DMS53 (cell line): Measurements from ENCODE around the gene CNGA1.

Experiments used
- DNase-seq: peaks from one replicate; lab custom pipeline; 2025; lab: John Stamatoyannopoulos, UW

Gene CNGA1

DNA sequence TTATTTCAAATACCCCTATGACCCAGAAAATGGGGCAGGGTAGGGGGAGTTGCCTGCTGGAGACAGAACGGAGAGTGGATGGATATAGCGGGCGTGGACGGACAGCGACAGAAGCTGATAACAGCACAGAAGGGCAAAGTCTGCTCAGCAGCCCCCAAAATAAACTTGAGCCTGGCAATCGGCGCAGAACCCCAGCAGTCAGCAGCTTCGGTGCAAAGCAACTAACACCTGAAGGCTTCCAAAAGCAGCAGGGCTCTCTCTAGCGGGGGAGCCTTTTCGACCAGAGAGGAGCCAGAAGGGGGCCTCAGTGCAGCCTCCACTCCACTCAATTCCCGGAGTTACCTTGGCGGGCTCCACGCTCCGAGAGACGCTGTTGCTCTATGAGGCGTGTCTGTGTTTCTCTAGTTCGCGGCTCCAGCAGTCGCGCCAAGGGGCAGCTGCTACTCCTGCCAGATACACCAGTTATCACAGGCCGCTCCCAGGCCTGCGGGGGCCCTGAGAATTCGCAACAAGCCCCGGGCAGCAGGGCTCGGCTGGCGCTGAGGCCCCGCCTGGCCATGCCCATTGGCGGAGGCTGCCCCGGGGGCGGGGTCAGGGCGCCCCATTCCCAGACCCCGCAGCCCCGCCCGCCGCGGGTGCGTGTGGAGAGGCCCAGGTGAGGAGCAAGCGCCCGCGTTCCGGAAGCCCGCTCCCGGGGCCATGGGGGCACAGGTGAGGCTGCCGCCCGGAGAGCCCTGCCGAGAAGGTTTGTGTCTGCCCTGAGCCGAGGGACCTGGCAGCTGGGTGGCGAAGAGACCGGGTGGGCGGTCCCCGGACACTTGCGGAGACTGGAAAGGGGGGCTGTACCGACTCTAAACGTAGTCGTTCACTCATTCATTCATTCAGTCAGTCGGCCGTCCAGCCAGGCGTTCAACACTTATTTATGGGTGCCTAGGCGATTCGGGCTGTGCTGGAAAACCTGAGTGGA, at the start of gene CNGA1, which contains the start of gene NIPAL1:
TSS of gene CNGA1 (minus strand) at position 541 of the 967 bp plus-strand sequence. CDS start 63,992 bp downstream, outside the sequence.
TSS of gene NIPAL1 (plus strand) at position 632 of the 967 bp plus-strand sequence. CDS start at position 700, 68 bp downstream.
- DNase-seq = peak; percentile 98

DNA sequence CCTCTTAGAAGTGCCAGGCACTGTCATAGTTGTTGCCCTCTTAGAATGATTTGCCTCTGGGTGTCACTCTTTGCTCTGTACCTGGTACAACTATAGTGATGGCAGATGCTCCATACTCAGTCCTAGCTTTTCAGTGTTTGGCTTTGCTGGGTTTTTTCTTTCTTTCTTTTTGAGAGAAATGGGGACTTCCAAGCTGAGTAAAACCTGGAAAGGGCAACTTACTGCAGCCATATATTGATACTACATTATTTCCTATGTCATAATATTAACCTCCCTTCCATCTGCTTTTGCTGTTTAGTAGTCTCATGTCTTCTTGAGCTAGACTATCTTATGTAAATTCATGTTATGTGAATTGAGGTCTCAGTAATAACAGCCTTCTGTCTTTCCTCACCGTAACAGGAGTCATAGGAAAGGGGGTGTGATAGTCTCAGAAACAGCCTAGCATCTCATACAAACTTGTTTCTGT, 49.1 kb upstream of the CNGA1 start:
- no peak for DNase-seq

DNA sequence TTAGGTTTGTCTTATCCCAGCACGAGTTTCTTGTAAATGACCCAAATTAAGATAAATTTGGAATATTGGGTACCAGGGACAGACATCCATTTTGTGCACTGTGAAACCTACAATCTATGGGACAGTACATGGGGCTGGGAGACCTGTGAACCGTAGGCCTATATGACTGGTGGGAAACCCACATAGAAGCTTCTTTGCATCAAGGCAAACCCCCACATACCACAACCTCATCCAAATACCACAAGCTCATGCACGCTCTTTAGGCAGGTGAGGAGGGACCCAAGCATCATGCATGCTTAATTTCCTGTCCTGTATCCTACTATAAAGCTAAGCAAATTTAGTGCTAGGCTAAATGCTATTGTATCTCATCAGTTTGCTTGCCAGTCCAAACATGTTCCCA, 47.9 kb upstream of the CNGA1 start:
- DNase-seq = no peak

GRCh38 chr4:48058617-48059530, 42.4 kb upstream of the CNGA1 start:
- DNase-seq = peak; percentile 39

- DNase-seq = no peak
Observed at GRCh38 chr4:48051078-48051477, 34.6 kb upstream of the CNGA1 start.

- DNase-seq = no peak
Observed at GRCh38 chr4:48049483-48049882, 33.0 kb upstream of the CNGA1 start.

DNA sequence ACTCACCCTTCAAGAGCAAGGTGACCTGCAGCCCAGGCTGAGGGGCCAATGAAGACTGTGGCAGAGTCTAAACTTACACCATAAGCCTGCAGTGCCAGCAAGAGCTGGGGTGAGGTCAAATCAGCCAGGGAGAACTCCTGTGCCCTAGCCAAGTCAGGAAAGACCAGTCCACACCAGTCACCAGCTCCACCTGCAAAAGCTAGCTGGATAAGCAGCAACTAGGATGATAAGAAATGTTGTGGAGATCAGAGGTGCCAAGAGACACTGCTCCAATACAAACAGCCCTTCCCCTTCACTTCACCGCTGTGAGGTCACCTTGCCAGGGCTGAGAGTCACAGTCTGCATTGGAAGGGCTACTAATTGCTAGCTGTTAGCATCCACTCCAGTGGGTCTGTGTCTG, 31.4 kb upstream of the CNGA1 start:
- peak; percentile 19 for DNase-seq

DNA sequence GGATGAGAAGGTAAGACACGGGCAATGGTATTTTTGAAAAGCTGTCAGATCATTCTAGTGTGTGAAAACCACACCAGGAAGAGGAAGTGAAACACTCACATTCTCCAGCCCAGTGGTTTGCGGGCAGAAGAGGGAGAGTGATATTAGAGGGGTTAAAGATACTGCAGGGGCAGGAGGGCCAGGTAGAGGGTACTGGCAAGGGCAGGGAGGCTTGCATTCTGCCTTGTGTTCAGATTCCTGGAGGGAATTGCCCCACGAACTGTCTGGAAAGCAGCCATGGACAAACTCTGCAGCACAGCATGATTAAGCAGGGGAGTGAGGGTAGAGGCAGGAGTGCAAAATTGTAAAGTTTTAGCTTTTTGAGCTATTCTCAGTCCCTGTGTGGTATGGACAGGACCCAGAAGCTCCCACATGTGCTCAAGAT, 31.0 kb upstream of the CNGA1 start:
- DNase-seq = peak; percentile 12

DNA sequence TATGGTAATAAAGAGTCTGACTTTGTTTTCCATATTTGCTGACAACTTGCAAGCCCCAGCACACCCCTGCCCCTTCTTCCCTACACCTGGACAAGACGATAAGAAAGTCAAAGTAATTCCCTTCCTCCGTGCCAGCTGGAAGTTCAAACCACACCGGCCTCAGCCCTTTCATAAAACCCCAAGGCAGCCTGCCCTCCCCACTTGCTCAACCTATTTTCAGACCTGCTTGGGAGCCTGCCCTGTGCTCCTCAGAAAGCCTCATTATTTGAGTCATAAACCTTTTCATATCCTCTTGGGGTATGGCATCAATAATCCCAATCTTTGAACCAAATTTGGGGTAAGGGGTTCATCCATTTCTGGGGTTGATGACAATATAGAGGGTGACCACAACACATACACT, 29.6 kb upstream of the CNGA1 start:
- no peak for DNase-seq

- no peak for DNase-seq
Observed at GRCh38 chr4:48044298-48044697, 27.8 kb upstream of the CNGA1 start.

DNA sequence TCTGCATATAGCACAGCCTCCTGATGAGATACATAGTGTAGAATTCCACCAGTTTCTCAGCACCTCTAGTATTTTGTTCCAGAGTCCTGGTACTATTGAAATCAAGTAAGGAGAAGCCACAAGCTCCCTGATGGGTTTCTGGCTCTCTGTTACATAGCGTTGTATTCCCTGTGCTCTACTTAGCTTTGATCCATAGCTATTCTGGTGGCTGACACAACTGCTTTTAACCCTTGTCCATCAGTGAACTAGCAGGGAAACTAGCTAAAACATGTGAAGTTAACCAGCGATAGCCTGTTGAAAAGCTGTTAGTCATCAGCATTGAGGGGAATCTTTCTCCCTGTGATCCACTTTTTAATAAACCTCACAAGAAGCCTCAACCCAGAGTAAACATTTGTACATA, 27.0 kb upstream of the CNGA1 start:
- DNase-seq = peak; percentile 46

DNA sequence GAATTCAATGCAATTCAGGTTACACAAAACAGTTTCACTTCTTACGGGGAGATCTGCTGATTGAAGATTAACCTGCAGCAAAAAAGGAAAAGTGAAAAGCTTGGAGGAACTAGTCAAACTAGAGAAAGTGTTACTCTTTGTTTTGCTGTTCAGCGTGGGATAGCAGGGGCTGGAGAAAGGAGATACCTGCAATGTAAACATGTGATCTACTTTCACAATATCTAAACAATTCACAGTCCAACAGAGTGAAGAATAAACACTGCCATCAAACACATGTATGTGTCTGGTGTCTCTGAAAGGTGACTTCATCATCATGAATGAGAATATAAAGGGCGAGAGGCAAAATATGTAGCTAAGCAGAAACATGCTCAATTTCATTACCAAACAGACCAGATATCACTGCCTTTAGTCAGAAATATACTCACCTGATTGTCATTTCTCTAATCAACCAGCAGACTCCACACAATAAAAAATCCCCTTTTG, 26.5 kb upstream of the CNGA1 start:
- peak; percentile 80 for DNase-seq

- no peak for DNase-seq
Observed at GRCh38 chr4:48041535-48042137, 25.2 kb upstream of the CNGA1 start.

- no peak for DNase-seq
Observed at GRCh38 chr4:48039561-48039960, 23.1 kb upstream of the CNGA1 start.

DNA sequence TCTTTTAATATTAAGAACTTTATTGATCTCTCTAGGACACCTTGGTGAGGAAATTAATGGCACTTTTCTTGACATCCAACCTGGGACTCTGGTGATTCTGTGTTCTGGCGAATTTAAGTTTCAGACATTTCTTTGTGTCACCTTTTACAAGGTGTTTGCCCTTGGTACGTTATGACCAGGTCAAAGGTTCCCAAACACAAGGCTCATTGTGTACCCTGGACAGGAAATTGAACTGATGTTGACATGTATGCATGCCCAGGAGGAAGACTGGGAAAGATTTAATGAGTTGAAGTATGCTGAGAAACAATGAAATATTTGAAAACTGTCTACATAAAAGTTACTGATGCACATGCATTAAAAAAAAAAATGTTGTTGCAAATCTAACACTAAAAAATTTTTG, 22.2 kb upstream of the CNGA1 start:
- no peak for DNase-seq

DNA sequence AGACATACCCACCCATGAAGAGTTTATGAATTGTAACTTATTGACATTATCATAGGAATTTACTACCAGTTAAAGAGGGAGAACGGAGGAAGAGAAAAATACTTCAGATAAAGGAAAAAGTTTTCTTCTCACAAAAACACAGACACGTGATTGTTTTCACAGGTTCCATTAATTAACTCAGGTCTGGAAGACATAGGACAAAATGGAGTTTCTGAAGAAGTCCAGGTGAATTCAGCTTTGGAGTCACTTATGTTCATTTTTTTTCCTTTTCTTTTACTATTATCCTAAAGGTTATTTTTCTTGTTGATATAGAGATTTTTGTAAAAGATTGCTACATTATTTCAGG, 20.6 kb upstream of the CNGA1 start:
- DNase-seq = no peak

DNA sequence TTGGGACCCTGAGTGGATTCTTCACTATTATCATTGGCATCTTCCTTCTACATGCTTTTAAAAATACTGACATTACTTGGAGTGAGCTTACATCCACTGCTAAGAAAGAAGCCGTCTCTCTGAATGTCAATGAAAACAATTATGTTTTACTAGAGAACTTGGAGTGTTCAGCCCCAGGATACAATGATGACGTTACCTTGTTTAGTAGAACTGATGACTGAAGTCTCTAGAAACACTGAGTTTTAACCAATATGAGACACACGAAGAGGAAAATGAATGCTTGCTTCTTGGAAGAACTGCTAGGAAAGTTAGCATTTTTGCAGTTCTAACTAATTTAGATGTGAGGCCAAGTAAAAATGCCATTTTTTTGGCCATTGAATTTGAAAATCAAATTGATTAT, 19.5 kb upstream of the CNGA1 start:
- DNase-seq = no peak

DNA sequence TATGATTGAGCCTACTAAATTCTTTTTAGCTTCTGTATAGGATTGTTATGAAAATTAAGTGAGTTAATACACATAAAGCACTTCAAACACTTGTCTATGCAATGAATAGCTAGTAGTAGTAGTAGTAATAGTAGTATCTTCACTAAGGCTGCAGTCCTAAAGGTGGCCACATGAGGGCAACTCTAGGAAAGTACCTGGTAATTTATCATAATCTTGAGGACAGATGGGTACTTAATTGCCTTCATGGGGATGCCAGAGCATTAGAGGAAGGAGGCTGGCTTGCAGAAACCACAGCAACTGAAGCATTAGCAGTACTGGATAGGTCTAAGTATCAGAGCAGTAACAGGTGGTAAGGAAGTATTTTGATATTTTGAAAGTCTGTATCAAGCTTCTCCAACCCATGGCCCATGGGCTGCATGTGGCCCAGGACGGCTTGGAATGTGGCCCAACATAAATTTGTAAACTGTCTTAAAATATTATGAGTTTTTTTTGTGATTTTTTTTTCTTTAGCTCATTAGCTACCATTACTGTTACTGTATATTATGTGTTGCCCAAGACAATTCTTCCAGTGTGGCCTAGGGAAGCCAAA, 17.4 kb upstream of the CNGA1 start:
- DNase-seq = peak; percentile 74

DNA sequence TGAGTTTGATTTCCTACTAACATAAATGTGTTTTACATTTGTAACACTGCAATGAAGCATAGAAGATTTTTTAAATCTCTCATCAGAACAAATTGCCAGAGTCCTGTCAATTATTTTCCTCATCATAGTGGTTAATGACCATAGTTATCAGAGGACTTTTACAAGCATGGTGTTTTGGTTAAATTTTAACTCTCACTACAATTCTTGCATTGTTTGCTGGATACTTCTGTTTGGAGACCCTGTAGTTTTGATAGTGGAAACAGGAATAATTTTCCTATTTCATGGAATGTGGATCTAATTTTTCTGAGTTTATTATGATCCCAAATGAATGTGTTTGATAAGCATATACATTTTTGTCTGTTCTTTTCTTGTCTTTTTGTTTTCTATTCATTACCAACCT, 16.9 kb upstream of the CNGA1 start:
- DNase-seq = no peak

DNA sequence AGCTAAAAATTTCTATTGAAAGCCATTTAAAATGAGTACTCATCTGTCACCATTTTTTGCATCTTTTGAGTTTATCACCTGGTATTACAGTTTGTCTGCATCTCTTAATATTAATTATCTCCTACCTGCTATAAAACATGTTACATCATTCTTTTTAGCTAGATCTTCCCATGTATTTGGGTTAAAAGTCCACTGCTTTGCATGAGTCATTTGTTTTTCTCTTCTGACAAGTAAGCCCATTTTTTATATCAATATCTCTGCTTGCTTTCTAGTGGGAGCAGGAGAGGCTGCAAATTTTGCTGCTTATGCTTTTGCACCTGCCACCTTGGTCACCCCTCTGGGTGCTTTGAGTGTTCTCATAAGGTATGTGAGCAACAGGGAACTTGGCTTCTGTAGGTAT, 16.2 kb upstream of the CNGA1 start:
- DNase-seq = peak; percentile 20

GRCh38 chr4:48031802-48032525, 15.5 kb upstream of the CNGA1 start:
- DNase-seq = no peak
